COR-L47 (cell line): ENCODE measurements around the gene MGAT4B.
"Not testable (repeated sequence)": the region's sequence is repeated elsewhere in the genome, so short reads cannot be mapped to it uniquely, and the experiment has no call there.

Experiments
- DNase-seq: peaks from one replicate; lab custom pipeline; 2025; lab: John Stamatoyannopoulos, UW

Gene MGAT4B

GRCh38 chr5:179794575-179794974 lies 12.1 kb downstream of the MGAT4B start:
- no peak for DNase-seq

GRCh38 chr5:179794171-179794570 lies 12.5 kb downstream of the MGAT4B start:
- no peak for DNase-seq

GRCh38 chr5:179793468-179794139 lies 13.1 kb downstream of the MGAT4B start, which contains the start of gene LTC4S:
LTC4S (plus strand) TSS chr5:179793986; CDS start chr5:179794081, 95 bp downstream.
- no peak for DNase-seq

- DNase-seq: no peak
Measured at GRCh38 chr5:179792612-179793467, 13.8 kb downstream of the MGAT4B start.

GRCh38 chr5:179791881-179792611 lies 14.6 kb downstream of the MGAT4B start:
- no peak for DNase-seq

GRCh38 chr5:179789278-179789677 lies 17.4 kb downstream of the MGAT4B start:
- DNase-seq: not testable (repeated sequence)

GRCh38 chr5:179788193-179788854 lies 18.3 kb downstream of the MGAT4B start:
- DNase-seq: no peak

- no peak for DNase-seq
Measured at GRCh38 chr5:179786861-179787260, 19.8 kb downstream of the MGAT4B start.

- no peak for DNase-seq
Measured at GRCh38 chr5:179783128-179783527, 23.5 kb downstream of the MGAT4B start.

- no peak for DNase-seq
Measured at GRCh38 chr5:179781846-179782245, 24.8 kb downstream of the MGAT4B start.

- no peak for DNase-seq
Measured at GRCh38 chr5:179780362-179780761, 26.3 kb downstream of the MGAT4B start.

GRCh38 chr5:179779826-179780225 lies 26.8 kb downstream of the MGAT4B start:
- DNase-seq: no peak

GRCh38 chr5:179778591-179778990 lies 28.1 kb downstream of the MGAT4B start:
- no peak for DNase-seq

- no peak for DNase-seq
Measured at GRCh38 chr5:179777909-179778308, 28.8 kb downstream of the MGAT4B start.

GRCh38 chr5:179777456-179777855 lies 29.2 kb downstream of the MGAT4B start:
- no peak for DNase-seq

- no peak for DNase-seq
Measured at GRCh38 chr5:179776411-179776938, 30.2 kb downstream of the MGAT4B start.

GRCh38 chr5:179774442-179774841 lies 32.2 kb downstream of the MGAT4B start:
- DNase-seq: no peak

GRCh38 chr5:179773686-179774040 lies 33.0 kb downstream of the MGAT4B start:
- DNase-seq: no peak

- no peak for DNase-seq
Measured at GRCh38 chr5:179772351-179772750, 34.3 kb downstream of the MGAT4B start.

- DNase-seq: no peak
Measured at GRCh38 chr5:179771311-179771895, 35.3 kb downstream of the MGAT4B start.

GRCh38 chr5:179769796-179770195 lies 36.9 kb downstream of the MGAT4B start:
- no peak for DNase-seq
